ENCODE measurements around the gene MRGPRX2. TPM values are rescaled to one million over a fixed set of nuclear protein-coding genes. Genes with fewer than 3 reads are reported as not detected.

The MRGPRX2 gene
- total and polyA plus RNA-seq, 9 donors: 0.22 to 0.23 TPM; not detected in 7

DNA sequence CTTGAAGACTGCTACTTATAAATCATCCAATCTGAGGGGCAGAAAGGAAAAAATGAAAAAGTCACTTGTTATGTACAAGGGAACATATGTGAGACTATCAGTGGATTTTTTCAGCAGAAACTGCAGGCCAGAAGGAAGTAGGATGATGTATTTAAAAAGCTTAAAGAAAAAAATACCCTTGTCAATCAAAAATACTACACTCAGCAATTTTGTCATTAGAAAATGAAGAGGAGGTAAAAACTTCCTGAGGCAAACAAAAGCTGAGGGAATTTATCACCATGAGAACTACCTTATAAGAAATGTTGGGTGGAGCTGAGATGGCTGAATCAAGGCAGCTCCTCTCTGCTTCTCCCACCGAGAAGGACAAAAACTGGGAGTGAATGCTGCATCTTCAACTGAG is 21.1 kb downstream of the MRGPRX2 start:
- Histone ChIP-seq H3K36me3 (no peaks in the 10 kb centered on the region), H3K4me3 (no peak overlapping the region), H3K27me3 (no peaks in the 10 kb centered on the region), H3K4me1 (ENCODE audit: insufficient read depth) (no peaks in the 10 kb centered on the region), H3K27ac (no peak overlapping the region), H3K9me3 (peaks cover 0 to 8% of the 10 kb centered on the region in 2 donors)
- no peak for TF ChIP-seq POLR2A (IDR thresholded peaks at IDR 0.05)
- DNase-seq: no peak
- 68 to 100% (median 86%) methylated on average over 1 of the region's 1 CpG for WGBS, 3 donors
- intact Hi-C loops (cut with DNase I): no loop called here

DNA sequence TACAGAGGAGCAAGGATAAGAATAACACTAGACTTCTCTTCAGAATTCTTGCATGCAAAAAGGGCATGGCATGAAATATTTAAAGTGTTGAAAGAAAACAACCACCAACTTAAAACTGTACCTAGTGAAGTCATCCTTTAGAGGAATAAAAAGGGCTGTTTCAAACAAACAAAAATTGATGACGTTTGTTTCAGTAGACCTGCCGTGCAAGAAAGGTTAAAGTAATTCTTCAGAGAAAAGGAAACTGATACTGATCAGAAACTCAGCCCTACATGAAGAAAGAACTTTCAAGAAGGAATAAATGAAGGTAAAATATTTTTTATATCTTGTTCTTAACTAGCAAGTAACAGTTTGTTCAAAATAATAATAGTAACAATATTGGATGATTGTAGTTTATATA is 27.5 kb downstream of the MRGPRX2 start:
- TF ChIP-seq POLR2A (IDR thresholded peaks at IDR 0.05) (no peak), EP300 (IDR thresholded peaks at IDR 0.05) (no peak)
- TF ChIP-seq, protein P1, sequence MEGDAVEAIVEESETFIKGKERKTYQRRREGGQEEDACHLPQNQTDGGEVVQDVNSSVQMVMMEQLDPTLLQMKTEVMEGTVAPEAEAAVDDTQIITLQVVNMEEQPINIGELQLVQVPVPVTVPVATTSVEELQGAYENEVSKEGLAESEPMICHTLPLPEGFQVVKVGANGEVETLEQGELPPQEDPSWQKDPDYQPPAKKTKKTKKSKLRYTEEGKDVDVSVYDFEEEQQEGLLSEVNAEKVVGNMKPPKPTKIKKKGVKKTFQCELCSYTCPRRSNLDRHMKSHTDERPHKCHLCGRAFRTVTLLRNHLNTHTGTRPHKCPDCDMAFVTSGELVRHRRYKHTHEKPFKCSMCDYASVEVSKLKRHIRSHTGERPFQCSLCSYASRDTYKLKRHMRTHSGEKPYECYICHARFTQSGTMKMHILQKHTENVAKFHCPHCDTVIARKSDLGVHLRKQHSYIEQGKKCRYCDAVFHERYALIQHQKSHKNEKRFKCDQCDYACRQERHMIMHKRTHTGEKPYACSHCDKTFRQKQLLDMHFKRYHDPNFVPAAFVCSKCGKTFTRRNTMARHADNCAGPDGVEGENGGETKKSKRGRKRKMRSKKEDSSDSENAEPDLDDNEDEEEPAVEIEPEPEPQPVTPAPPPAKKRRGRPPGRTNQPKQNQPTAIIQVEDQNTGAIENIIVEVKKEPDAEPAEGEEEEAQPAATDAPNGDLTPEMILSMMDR (IDR thresholded peaks at IDR 0.05): no peak
- H3K36me3 ChIP-seq: no peaks in the 10 kb centered on the region
- no peaks in the 10 kb centered on the region for H3K27me3 ChIP-seq
- H3K4me1 ChIP-seq (ENCODE audit: insufficient read depth): no peaks in the 10 kb centered on the region
- DNase-seq: no peak
- no peak overlapping the region for H3K4me3 ChIP-seq
- H3K9me3 ChIP-seq: no peaks in the 10 kb centered on the region
- no peak overlapping the region for H3K27ac ChIP-seq
- intact Hi-C loops (cut with DNase I): no loop called here
- WGBS, 3 donors: 62 to 67% (median 64%) methylated on average over 2 of the region's 2 CpGs

DNA sequence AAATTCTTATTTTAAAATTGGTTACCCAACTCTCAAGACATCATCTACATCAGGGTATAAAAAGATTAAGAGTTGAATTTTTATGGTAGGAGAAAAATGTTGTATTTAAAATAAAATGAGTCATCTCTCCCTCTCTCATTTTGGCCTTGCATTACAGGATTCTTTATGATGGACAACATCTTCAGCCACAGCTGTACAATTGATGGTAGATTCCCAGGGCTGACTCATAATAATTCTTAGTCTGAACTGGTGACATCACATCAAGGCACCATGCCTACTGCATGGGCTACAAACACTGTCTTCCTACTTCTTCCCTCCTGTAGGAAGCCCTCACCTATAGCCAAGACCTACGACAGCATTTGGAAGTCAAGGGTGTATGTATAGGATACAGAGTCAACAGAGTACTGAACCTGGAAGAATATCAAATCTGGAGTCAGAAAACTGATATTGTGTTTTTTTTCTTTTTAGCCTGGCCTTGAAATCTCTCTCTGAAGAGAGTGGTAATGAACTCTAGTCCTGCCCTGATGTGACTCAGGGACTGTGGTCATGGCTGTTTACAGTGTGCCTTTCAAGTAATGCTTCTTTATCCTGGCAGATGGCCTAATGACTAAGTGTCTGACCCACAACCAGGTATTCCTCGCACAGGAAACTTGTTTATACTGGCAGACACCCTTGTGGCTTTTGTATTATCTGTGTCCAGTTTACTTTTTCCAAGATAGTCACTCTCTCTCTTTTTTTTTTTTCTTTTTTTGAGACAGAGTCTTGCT is 32.5 kb downstream of the MRGPRX2 start:
- intact Hi-C loops (cut with DNase I): no loop called here
- DNase-seq: no peak
- H3K4me1 ChIP-seq (ENCODE audit: insufficient read depth): no peaks in the 10 kb centered on the region
- H3K36me3 ChIP-seq: no peaks in the 10 kb centered on the region
- H3K4me3 ChIP-seq: no peak overlapping the region
- TF ChIP-seq EP300 (IDR thresholded peaks at IDR 0.05) (no peak), POLR2A (IDR thresholded peaks at IDR 0.05) (no peak)
- TF ChIP-seq, protein P1 (IDR thresholded peaks at IDR 0.05): no peak
- no peaks in the 10 kb centered on the region for H3K9me3 ChIP-seq
- WGBS, 3 donors: 48 to 67% (median 55%) methylated on average over 2 of the region's 2 CpGs
- no peaks in the 10 kb centered on the region for H3K27me3 ChIP-seq
- H3K27ac ChIP-seq: no peak overlapping the region

DNA sequence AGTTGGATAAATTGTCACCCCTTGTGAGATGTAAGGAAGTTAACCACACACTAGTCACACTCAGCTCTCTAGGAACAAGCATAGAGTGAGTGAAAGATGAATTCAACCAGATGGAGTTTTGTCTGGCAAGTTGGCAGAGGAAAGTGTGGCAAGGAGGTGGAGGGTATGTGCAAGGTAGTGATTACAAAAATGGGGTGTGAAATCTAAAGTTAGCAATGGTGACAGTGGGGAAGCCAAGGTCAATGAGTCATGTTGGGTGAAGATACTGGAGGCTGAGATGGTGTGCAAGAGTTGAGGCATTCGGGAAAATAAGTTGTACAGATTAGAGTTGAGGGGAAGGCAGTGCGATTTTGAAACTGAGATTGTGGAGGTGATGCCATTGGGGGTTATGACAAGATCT is 33.7 kb downstream of the MRGPRX2 start:
- no peak for TF ChIP-seq EP300 (IDR thresholded peaks at IDR 0.05)
- TF ChIP-seq, protein P1 (IDR thresholded peaks at IDR 0.05): no peak
- no peak for TF ChIP-seq POLR2A (IDR thresholded peaks at IDR 0.05)
- intact Hi-C loops (cut with DNase I): no loop called here
- H3K9me3 ChIP-seq: no peaks in the 10 kb centered on the region
- WGBS, 3 donors: 82 to 86% (median 83%) methylated on average over 2 of the region's 2 CpGs
- H3K27me3 ChIP-seq: no peaks in the 10 kb centered on the region
- DNase-seq: no peak
- no peaks in the 10 kb centered on the region for H3K4me1 ChIP-seq (ENCODE audit: insufficient read depth)
- H3K4me3 ChIP-seq: no peak overlapping the region
- H3K36me3 ChIP-seq: no peaks in the 10 kb centered on the region
- H3K27ac ChIP-seq: no peak overlapping the region
